GM08714 (cell line): Measurements from ENCODE around the gene FZD7.

ENCODE experiments used
- H3K4me3 ChIP-seq: fragments of 200-500 bp; sonication (Bioruptor generic); 2 replicates; pipeline ENCODE4 v1.5.1; 2014; ENCODE audit warnings: mild to moderate bottlenecking, low read length, inconsistent platforms
- ZNF274 ChIP-seq: IDR thresholded peaks from 2 replicates; pipeline ENCODE4 v1.6.1; 2012; ENCODE audit warnings: mild to moderate bottlenecking, low read depth, low read length

Gene FZD7

GRCh38 chr2:202023198-202023903, 10.3 kb upstream of the FZD7 start:
- TF ChIP-seq ZNF274, result no peak
- no peak overlapping the region for H3K4me3 ChIP-seq

- TF ChIP-seq ZNF274, result no peak
- H3K4me3 ChIP-seq, result no peak overlapping the region
Measured at GRCh38 chr2:202023904-202024266, 9.8 kb upstream of the FZD7 start.

- no peak for TF ChIP-seq ZNF274
Measured at GRCh38 chr2:202024871-202025270, 8.8 kb upstream of the FZD7 start.

GRCh38 chr2:202025816-202026215, 7.8 kb upstream of the FZD7 start:
- TF ChIP-seq ZNF274, result no peak
- no peak overlapping the region for H3K4me3 ChIP-seq

More at GRCh38 chr2:202024871-202025270, 8.8 kb upstream of the FZD7 start:
- H3K4me3 ChIP-seq, result no peak overlapping the region

GRCh38 chr2:202026507-202026906, 7.1 kb upstream of the FZD7 start:
- no peak for TF ChIP-seq ZNF274

GRCh38 chr2:202030691-202031090, 3.0 kb upstream of the FZD7 start:
- no peak overlapping the region for H3K4me3 ChIP-seq
- no peak for TF ChIP-seq ZNF274

More at GRCh38 chr2:202026507-202026906, 7.1 kb upstream of the FZD7 start:
- H3K4me3 ChIP-seq, result no peak overlapping the region

- H3K4me3 ChIP-seq, result no peak overlapping the region
- no peak for TF ChIP-seq ZNF274
Measured at GRCh38 chr2:202031246-202031951, 2.3 kb upstream of the FZD7 start.

GRCh38 chr2:202032846-202033316, 774 bp upstream of the FZD7 start:
- TF ChIP-seq ZNF274, result no peak
- peak overlapping the region; percentile 44 for H3K4me3 ChIP-seq

GRCh38 chr2:202034249-202035088, 814 bp downstream of the FZD7 start:
- TF ChIP-seq ZNF274, result no peak
- peak overlapping the region; percentile 83 for H3K4me3 ChIP-seq

- no peak for TF ChIP-seq ZNF274
Measured at GRCh38 chr2:202035089-202035940, 1.7 kb downstream of the FZD7 start.

GRCh38 chr2:202035941-202036372, 2.3 kb downstream of the FZD7 start:
- H3K4me3 ChIP-seq, result no peak overlapping the region
- TF ChIP-seq ZNF274, result no peak

More at GRCh38 chr2:202035089-202035940, 1.7 kb downstream of the FZD7 start:
- H3K4me3 ChIP-seq, result no peak overlapping the region; the same call in 1 of the 2 replicates

- no peak for TF ChIP-seq ZNF274
- no peak overlapping the region for H3K4me3 ChIP-seq
Measured at GRCh38 chr2:202036601-202037037, 3.0 kb downstream of the FZD7 start.

- no peak for TF ChIP-seq ZNF274
- H3K4me3 ChIP-seq, result no peak overlapping the region
Measured at GRCh38 chr2:202037086-202037485, 3.4 kb downstream of the FZD7 start.
